Choroid plexus epithelial cell (primary cell): ENCODE data around the gene XCR1.

ENCODE experiments used
- DNase-seq: peaks from one replicate; pipeline ENCODE4 v3.0.0-alpha.2; 2010; ENCODE audit warnings: low read depth
- H3K4me3 ChIP-seq: 2 replicates; pipeline ENCODE4 v1.5.1; 2011; ENCODE audit warnings: low read depth, mild to moderate bottlenecking, control low read depth, low read length, moderate library complexity
- CTCF ChIP-seq: conservative IDR thresholded peaks from 2 replicates; pipeline ENCODE4 v1.5.1; 2011; ENCODE audit warnings: low read depth, mild to moderate bottlenecking, control low read depth, inconsistent platforms, low read length, moderate library complexity

Gene XCR1

GRCh38 chr3:46067401-46067800 is 40.1 kb upstream of the XCR1 start:
- TF ChIP-seq CTCF = no peak
- DNase-seq = no peak
- no peak overlapping the region for H3K4me3 ChIP-seq

GRCh38 chr3:46065750-46066256 is 38.5 kb upstream of the XCR1 start:
- no peak for TF ChIP-seq CTCF
- DNase-seq = no peak
- no peak overlapping the region for H3K4me3 ChIP-seq

- TF ChIP-seq CTCF = no peak
- DNase-seq = peak; percentile 56
- no peak overlapping the region for H3K4me3 ChIP-seq
Observed at GRCh38 chr3:46065294-46065705, 38.0 kb upstream of the XCR1 start.

GRCh38 chr3:46062679-46063078 is 35.4 kb upstream of the XCR1 start:
- TF ChIP-seq CTCF = no peak
- peak; percentile 8 for DNase-seq
- no peak overlapping the region for H3K4me3 ChIP-seq

GRCh38 chr3:46061887-46062286 is 34.6 kb upstream of the XCR1 start:
- no peak overlapping the region for H3K4me3 ChIP-seq
- no peak for DNase-seq
- TF ChIP-seq CTCF = no peak

- H3K4me3 ChIP-seq = no peak overlapping the region
- DNase-seq = no peak
- TF ChIP-seq CTCF = no peak
Observed at GRCh38 chr3:46061108-46061720, 33.9 kb upstream of the XCR1 start.

GRCh38 chr3:46060551-46060950 is 33.3 kb upstream of the XCR1 start:
- H3K4me3 ChIP-seq = no peak overlapping the region
- DNase-seq = no peak
- no peak for TF ChIP-seq CTCF
